ENCODE data around the gene CTBP1. TPM values are rescaled to one million over a fixed set of nuclear protein-coding genes. Genes with fewer than 3 reads are reported as not detected.

Gene CTBP1
- total and polyA plus RNA-seq, 2 of the 8 experiments (the other 6 are each of a cell fraction or from before 2014, with no cell fraction given), result 128 to 185 TPM

GRCh38 chr4:1226144-1226481, 22.8 kb downstream of the CTBP1 start:
- Histone ChIP-seq H4K8ac (ENCODE audit: extremely low read depth, insufficient read depth, low read length) (no peak overlapping the region), H3K4me3 (ENCODE audit: extremely low read depth in 1 of 4, insufficient read depth in 2 of 4, low read depth in 3 of 4, low read length in 4 of 4) (no peak overlapping the region), H3K27ac (ENCODE audit: low read depth, low read length) (no peak overlapping the region), H2AFZ (ENCODE audit: low read length) (no peak overlapping the region), H3K4me1 (replicated peaks in 1 of 4; ENCODE audit: control insufficient read depth in 3 of 4, insufficient read depth in 4 of 4, low read length in 3 of 4) (no peaks in the 10 kb centered on the region), H3K23ac (ENCODE audit: insufficient read length) (no peak overlapping the region), H3K36me3 (ENCODE audit: control insufficient read depth in 2 of 4, insufficient read depth in 4 of 4, low read length in 3 of 4) (peaks cover 15 to 61% (median 31%) of the 10 kb centered on the region in 4 experiments; a peak in 7 of 8 replicates), H3K9ac (replicated peaks in 1 of 4; ENCODE audit: extremely low read depth in 1 of 4, low read depth in 3 of 4, low read length in 3 of 4) (no peak overlapping the region), H3K14ac (ENCODE audit: insufficient read length) (no peak overlapping the region), H3K9me3 (ENCODE audit: insufficient read depth in 2 of 2, low read depth in 1 of 2, low read length in 1 of 2) (no peaks in the 10 kb centered on the region), H2AK5ac (ENCODE audit: low read depth, low read length) (no peak overlapping the region), H4K20me1 (replicated peaks in 1 of 2; ENCODE audit: control insufficient read depth in 1 of 2, insufficient read depth in 2 of 2, low read length in 2 of 2) (peaks cover 12 to 33% of the 10 kb centered on the region in 2 experiments), H2BK120ac (replicated peaks; ENCODE audit: low read depth, low read length) (no peak overlapping the region), H3K23me2 (ENCODE audit: low read depth, low read length) (no peaks in the 10 kb centered on the region), H2BK12ac (ENCODE audit: low read depth, low read length) (no peak overlapping the region), H2BK15ac (ENCODE audit: low read length) (no peak overlapping the region), H3K4me2 (ENCODE audit: insufficient read depth in 1 of 2, low read depth in 2 of 2, low read length in 2 of 2) (no peak overlapping the region), H3K56ac (replicated peaks; ENCODE audit: insufficient read length, low read depth, low read length) (no peak overlapping the region), H4K91ac (replicated peaks; ENCODE audit: insufficient read length, low read length) (no peak overlapping the region), H2BK20ac (ENCODE audit: low read length) (no peak overlapping the region), H3K18ac (ENCODE audit: extremely low read depth, low read length) (no peak overlapping the region), H3K79me1 (ENCODE audit: low read depth, low read length) (peaks cover 11% of the 10 kb centered on the region), H2BK5ac (ENCODE audit: low read depth, low read length) (no peak overlapping the region), H3K27me3 (replicated peaks in 1 of 4; ENCODE audit: control insufficient read depth in 3 of 4, extremely low read depth in 1 of 4, insufficient read depth in 3 of 4, low read length in 3 of 4) (no peaks in the 10 kb centered on the region), H4K5ac (ENCODE audit: insufficient read length, low read depth, low read length) (no peak overlapping the region), H3K79me2 (ENCODE audit: control insufficient read depth in 1 of 2, insufficient read depth in 2 of 2, low read length in 2 of 2) (no peaks in the 10 kb centered on the region), H3K4ac (replicated peaks; ENCODE audit: insufficient read length, low read depth, low read length) (no peak overlapping the region)
- WGBS, 2 experiments (ENCODE audit: extremely low coverage in 1 of 2, insufficient coverage in 1 of 2, insufficient read length in 1 of 2, insufficient replicate concordance in 2 of 2, low coverage in 1 of 2, low lambda C conversion rate in 2 of 2, missing lambda C conversion rate in 1 of 2), result 92% methylated on average over 12 of the region's 15 CpGs; no CpG with 5 or more reads in 1 of the 2 experiments
- FAIRE-seq (no peak), DNase-seq (ENCODE audit: low read depth in 1 of 2, low spot score in 2 of 2) (no peak)
- ChIA-PET POLR2A (ENCODE audit: partially characterized antibody) (no interaction called here), CTCF (ENCODE audit: partially characterized antibody) (no interaction called here)
- no peak for TF ChIP-seq BRCA1 (IDR thresholded peaks at IDR 0.05; ENCODE audit: low read depth, low read length)
- no peak for TF ChIP-seq GTF2F1 (IDR thresholded peaks at IDR 0.05; ENCODE audit: borderline replicate concordance, low read depth, low read length)
- no peak for TF ChIP-seq HDAC6 (IDR thresholded peaks at IDR 0.05; ENCODE audit: low read depth, low read length)
- no peak for TF ChIP-seq SRF (IDR thresholded peaks at IDR 0.05; ENCODE audit: low read depth, low read length)
- no peak for TF ChIP-seq TEAD4 (IDR thresholded peaks at IDR 0.05; ENCODE audit: low read depth, low read length)
- TF ChIP-seq POU5F1 (IDR thresholded peaks at IDR 0.05; ENCODE audit: low read depth, low read length), result no peak
- no peak for TF ChIP-seq KDM1A (IDR thresholded peaks at IDR 0.05; ENCODE audit: borderline replicate concordance, low read length)
- TF ChIP-seq ATF2 (IDR thresholded peaks at IDR 0.05; ENCODE audit: low read length), result no peak
- TF ChIP-seq E2F6 (IDR thresholded peaks at IDR 0.05), result no peak
- TF ChIP-seq CREB1 (IDR thresholded peaks at IDR 0.05), result no peak
- no peak for TF ChIP-seq EP300 (IDR thresholded peaks at IDR 0.05; ENCODE audit: borderline replicate concordance in 1 of 2, low read depth in 2 of 2, low read length in 2 of 2)
- TF ChIP-seq KDM5A (IDR thresholded peaks at IDR 0.05; ENCODE audit: low read length), result no peak
- TF ChIP-seq PHF8 (conservative IDR thresholded peaks at IDR 0.05; ENCODE audit: low read depth, low read length), result no peak
